Liver (tissue), 3 donors: ENCODE data around the gene CYP39A1.

Source experiments
- ATF3 ChIP-seq: IDR thresholded peaks from 2 replicates; pipeline ENCODE4 v1.6.1; 2016; ENCODE audit warnings: antibody characterized with exemption
- CTCF ChIP-seq: fragments of 150-350 bp; IDR thresholded peaks from 2 replicates; pipeline ENCODE4 v1.5.1; 2017; ENCODE audit warnings: improper control_type of control experiment, low read depth, low read length; ENCODE audit not compliant: missing input control
- EGR1 ChIP-seq, 2 donors: IDR thresholded peaks; 2 replicates each; pipeline ENCODE4 v1.6.1; 2016 to 2018; ENCODE audit warnings: antibody characterized with exemption in 2 of 2, low read depth in 2 of 2
- FOXA1 ChIP-seq: IDR thresholded peaks from 2 replicates; pipeline ENCODE4 v1.6.1; 2016; ENCODE audit warnings: antibody characterized with exemption
- GABPA ChIP-seq, 2 donors: IDR thresholded peaks in 1 of 2; conservative IDR thresholded peaks in 1 of 2; 2 replicates each; pipeline ENCODE4 v1.6.1; 2016; ENCODE audit warnings: antibody characterized with exemption in 2 of 2, mild to moderate bottlenecking in 1 of 2, moderate library complexity in 1 of 2
- HNF4A ChIP-seq, 2 donors: conservative IDR thresholded peaks; 2 replicates each; pipeline ENCODE4 v1.6.1; 2016; ENCODE audit warnings: antibody characterized with exemption in 2 of 2, mild to moderate bottlenecking in 2 of 2
- JUND ChIP-seq, 2 donors: IDR thresholded peaks; 2 replicates each; pipeline ENCODE4 v1.6.1; 2016; ENCODE audit warnings: antibody characterized with exemption in 2 of 2
- MAX ChIP-seq: IDR thresholded peaks from 2 replicates; pipeline ENCODE4 v1.6.1; 2016; ENCODE audit warnings: antibody characterized with exemption
- RAD21 ChIP-seq, 2 donors: IDR thresholded peaks; 2 replicates each; pipeline ENCODE4 v1.6.1; 2016; ENCODE audit warnings: antibody characterized with exemption in 2 of 2, mild to moderate bottlenecking in 2 of 2
- REST ChIP-seq: IDR thresholded peaks from 2 replicates; pipeline ENCODE4 v1.6.1; 2016; ENCODE audit warnings: antibody characterized with exemption, mild to moderate bottlenecking
- RXRA ChIP-seq, 2 donors: IDR thresholded peaks; 2 replicates each; pipeline ENCODE4 v1.6.1; 2017 to 2018; ENCODE audit warnings: antibody characterized with exemption in 2 of 2, mild to moderate bottlenecking in 1 of 2
- TAF1 ChIP-seq: conservative IDR thresholded peaks from 2 replicates; pipeline ENCODE4 v1.6.1; 2016; ENCODE audit warnings: antibody characterized with exemption, mild to moderate bottlenecking
- donor health status: healthy.
- donor health status: healthy.

- TF ChIP-seq CTCF: no peak
- no peak for TF ChIP-seq REST
- no peak for TF ChIP-seq MAX
- no peak for TF ChIP-seq RAD21 (IDR thresholded peaks at IDR 0.05)
- no peak for TF ChIP-seq RXRA (IDR thresholded peaks at IDR 0.05)
- no peak for TF ChIP-seq TAF1
- no peak for TF ChIP-seq FOXA1
- TF ChIP-seq EGR1 (IDR thresholded peaks at IDR 0.05; ENCODE audit: low read depth in 2 of 2): no peak
- TF ChIP-seq JUND (IDR thresholded peaks at IDR 0.05): no peak
- TF ChIP-seq GABPA (IDR thresholded peaks at IDR 0.05 in 1 of 2, conservative IDR thresholded peaks at IDR 0.05 in 1 of 2): no peak
- TF ChIP-seq ATF3: no peak
- TF ChIP-seq HNF4A (conservative IDR thresholded peaks at IDR 0.05): no peak
These were observed 141.3 kb downstream of the CYP39A1 start for GRCh38 chr6:46511320-46511719.
